GM21825 (cell line): ENCODE results near the gene EDRF1.

ENCODE experiments used
- ATAC-seq: cut with Tn5 transposase; IDR thresholded peaks from one replicate; pipeline ENCODE4 v1.9.1; 2021; ENCODE audit warnings: mild to moderate bottlenecking, moderate library complexity; ENCODE audit not compliant: unreplicated experiment

EDRF1 gene

DNA sequence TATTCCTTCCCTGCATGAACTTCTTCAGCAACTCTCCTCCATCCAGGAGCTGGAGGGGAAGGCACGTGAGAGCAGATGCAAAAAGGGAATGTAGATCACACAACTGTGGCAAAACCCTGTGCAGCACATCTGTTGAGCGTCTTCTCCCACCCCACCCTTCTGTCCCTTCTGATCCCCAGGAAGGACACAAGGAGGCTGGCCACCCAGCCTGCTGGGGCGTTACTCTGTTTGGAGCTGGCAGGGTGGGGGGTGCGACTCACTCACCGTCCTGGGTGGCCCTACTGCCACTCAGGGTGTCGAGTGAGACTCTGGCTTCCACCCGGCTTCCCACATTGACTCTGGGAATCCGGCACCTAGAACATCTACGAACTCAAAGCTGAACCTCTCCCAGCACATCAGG lies 66.3 kb downstream of the EDRF1 start:
- no peak for ATAC-seq

DNA sequence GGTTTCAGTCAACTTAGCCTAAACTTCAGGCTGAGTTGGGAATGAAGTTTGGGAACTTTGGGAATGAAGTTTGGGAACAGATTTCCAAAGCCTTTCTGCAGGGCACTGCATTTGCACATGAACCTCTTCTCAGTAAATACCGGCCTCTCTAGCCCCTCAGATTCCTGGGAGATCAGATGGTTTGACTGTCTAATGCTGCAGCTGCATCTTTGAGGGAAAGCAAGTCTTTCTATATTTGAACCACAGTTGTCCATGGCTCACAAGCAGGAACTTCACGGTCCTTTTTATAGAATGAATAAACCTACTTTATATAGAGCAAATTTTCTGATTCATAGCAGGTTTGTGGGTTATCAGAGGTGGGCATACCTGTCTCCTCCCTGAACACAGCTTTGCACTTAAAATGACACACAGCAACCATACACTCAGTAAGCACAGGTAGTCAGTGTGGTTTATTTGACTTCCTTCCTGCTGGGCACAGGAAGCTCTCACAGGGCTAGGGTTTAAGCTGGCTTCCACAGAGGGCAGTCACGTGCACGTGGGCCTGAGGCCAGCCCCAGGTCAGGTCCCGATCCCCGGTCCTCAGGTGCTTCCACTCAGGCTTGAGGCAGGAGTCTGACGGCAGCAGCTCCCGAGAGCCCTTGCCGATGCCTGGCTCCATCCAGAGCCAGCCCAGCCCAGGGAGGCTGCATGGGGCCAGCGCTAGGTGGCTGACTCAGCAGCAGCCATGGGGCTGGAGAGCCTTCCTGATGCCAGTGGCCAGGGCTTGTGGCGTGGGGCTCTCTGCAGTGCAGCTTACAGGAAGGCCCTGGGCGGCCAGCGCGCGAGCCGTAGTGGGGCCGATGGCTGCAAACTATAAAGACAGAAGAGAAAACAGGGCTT lies 68.9 kb downstream of the EDRF1 start:
- ATAC-seq = no peak

DNA sequence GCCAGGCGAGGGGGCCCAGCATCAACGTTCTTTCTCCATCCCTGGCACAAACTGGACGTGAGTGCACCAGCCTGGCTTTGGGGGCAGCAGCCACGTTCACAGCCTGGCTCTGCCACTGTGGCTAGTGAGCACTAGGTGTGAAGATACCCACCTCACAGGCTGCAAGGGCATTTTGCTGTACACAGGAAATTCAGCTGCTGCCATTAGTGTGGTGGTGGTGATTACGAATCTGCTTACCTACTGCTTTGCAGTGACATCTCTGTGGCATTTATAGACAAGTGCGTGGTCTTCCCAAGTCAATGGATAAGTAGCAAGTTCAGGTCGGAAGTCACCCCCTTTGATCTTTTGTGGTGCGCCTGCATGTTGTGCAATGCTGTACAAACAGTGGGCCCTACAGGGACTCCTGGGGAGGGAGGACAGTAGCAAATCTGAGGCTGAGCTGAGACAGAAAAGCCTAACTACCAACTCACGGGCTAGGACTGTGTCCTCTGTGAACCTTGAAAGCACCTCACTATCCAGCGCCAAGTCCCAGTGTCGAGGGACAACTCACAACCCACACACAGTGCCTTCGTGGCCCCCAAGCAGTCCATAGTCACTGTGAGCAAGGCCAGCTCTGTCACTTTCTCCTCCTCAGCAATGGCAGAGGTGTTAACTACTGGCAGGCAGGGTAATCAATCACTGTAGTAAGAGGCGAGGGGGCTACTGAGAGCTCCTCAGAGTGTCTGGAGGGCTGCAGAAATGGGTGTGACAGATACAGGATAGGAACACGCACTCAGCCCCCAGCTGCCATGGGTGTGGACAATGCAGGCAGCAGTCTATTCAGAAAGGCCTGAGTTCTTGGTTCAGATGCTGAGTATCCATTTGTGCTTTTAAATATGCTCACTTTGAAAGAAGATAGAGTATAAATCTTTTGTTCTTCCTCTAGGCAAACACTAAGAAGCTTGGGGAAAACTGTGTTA lies 73.1 kb downstream of the EDRF1 start:
- ATAC-seq = no peak

DNA sequence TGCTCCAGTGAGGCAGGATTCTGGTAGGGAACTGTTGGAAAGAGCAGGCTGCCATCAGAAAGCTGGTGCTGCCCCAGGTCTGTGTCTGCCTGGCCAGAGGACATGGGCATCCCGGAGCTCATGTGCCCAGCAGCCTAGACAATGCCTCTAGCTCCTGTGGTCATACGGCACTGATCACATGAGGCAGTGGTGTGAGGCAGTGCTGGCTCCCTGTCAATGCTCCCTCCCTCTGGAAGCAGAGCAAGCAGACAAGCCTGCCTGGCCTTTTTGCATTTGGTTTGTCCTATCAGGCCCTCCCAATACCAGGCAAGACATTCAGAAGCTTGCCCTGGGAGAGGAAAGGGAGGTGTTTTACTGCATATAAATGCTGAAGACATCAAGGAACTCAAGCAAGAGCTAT lies 75.6 kb downstream of the EDRF1 start:
- no peak for ATAC-seq

DNA sequence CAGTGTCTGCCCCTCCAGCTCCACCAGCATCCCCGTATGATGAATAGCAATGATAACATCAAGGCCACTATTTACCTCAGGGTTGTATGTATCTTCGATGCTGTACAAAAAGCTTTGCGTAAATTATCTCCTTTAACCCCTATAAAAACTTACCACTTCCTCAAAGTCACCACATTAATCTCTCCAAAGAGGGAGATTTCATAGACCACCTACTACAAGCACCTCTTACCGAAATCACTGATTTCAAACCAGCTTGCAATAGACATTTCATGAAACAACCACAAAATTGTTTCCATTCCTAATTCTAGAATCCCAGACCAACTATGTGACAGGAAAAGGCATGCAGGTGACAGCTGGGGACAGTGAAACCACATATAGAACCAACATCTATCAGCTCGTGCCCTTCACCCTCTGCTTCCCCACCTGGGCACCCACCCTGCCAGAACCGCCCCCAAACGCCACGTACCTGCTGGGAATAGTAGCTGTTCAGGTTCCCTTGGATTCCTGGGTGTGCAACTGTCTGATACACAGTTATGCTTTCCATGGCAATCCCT lies 76.2 kb downstream of the EDRF1 start:
- ATAC-seq = no peak

DNA sequence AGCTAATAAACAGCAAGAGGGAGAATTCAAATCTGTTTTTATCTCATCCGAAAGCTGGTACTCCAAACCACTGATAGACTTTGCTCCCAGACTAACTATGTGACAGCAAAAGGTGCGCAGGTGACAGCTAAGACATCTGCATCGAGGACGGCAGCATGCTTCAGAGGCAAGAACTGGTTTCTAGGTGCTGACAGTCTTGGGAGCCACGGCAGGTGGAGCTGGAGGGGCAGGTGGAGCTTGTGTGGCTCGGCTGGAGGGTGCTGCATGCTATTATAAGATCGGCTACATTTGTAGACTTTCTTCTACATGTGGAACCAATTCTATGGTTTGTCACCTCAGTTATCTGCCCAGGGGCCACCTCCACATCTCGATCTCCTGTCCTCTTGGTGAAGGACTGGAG lies 77.9 kb downstream of the EDRF1 start:
- no peak for ATAC-seq

DNA sequence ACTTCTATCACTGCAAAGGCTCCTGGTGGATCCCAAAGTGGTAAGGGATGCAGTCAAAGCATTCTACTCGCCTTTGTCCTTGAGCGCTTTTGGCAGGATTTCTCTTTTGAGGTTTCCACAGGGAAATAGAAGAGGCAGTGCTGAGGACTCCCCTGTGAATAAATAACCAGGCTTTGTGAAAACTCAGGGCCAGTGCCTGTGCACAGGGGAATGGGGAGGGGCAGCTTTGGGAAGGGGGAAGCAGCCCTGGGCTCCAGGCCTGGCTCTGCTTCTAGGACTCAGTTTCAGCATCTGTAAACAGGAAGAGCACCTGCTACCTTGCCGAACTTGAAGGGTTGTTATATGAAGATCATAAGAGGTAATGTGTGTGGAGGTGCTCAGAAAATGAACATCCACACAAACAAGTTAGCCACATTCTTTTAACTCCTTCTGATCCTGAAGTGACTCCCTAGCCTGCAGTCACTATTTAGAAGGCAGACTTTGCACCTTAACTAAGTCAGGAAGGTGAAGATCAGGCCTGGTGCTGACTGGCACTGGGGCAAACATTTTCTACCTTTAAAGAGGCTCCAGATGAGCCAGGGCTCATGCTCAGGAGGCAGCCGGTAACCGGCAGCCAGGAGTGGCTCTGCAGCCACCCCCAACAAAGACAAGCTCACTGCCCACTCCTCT lies 78.6 kb downstream of the EDRF1 start:
- no peak for ATAC-seq

DNA sequence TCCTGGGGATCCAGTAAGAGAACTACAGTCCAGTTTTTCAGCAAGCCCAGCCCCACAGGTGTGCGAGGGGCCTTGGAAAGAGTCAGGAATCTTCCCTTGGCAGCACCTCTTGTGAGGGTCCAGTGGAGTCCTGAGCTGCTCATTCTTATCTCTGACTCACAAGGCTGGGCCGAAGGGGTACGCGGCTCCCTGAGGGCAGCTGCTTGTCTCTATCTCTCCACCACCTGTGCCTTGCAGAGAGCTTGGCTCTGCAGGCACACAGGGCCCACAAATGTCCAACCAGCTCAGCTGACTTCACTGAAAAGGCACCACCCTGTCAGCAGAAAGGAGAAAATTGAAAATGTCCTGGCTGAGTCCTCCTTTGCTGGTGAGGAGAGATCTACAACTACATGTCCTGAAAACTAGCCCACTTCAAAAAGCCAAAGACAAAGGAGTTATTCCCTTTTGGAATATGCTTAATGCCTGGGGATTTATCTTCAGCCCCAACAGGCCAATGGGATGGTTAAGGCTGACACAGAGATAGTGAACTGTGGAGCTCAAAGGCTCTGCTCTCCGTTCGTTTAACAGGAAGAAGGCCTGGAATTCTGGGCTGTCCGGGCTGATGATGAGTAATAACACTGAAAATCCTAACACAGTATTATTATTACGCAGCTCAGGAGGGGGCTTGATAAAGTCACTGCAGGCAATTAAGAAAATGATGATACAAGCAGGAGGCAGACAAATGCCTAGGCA lies 80.1 kb downstream of the EDRF1 start:
- no peak for ATAC-seq

DNA sequence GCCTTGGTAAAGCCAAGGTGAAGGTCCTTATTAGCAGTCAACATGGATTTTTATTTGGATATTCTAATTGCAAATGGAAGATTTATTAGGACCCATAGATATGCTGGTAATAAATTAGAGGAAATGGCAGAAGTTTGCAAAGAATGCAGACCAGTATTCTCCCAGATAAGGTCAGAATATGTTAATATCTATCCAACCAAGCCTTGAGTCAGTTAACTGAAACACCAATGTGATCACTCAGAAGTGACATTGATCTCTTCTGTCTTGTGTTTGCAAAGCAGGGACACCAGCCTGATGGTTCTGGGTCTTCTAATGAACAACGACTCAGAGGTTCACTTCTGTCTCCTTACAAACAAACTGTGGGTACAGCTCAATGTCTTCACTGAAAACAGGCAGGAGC lies 82.1 kb downstream of the EDRF1 start:
- no peak for ATAC-seq

DNA sequence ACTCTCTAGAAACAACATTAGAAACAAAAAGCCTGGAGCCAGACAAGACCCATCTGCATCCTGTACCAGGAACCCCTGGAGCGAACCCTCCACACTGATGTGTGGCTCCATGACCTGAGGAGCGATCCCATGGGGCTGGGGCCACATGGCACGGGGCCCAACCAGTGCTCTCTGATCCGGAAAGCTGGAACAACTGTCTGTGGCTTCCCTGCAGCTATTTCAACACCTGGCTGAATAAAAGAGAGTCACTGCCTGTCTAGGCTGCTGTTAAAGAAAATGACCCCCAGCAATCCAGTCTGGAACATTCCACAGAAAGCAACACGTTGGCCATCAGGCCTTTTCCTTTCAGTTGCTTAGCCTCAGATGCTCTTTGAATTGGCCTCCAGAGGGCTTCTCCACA lies 82.6 kb downstream of the EDRF1 start:
- ATAC-seq = no peak

DNA sequence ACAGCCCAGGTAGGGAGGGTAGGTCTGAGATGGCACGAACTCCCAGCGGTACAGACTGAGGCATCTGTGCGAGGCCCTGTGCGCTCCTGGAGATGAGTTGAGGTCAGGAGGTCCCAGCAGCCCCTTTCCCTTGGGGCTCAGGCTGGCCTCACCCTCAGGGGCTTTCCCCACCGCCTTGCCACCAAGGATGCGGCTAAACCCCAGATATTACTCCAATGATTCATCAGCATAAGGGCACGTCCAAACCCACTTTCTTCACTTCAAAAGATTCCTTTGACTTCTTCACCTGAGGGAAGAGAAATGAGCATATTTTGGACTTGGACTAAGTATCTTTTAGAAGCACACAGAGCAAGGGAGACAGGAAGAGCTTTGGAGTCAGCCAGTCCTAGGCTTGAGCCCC lies 83.2 kb downstream of the EDRF1 start:
- ATAC-seq = no peak

DNA sequence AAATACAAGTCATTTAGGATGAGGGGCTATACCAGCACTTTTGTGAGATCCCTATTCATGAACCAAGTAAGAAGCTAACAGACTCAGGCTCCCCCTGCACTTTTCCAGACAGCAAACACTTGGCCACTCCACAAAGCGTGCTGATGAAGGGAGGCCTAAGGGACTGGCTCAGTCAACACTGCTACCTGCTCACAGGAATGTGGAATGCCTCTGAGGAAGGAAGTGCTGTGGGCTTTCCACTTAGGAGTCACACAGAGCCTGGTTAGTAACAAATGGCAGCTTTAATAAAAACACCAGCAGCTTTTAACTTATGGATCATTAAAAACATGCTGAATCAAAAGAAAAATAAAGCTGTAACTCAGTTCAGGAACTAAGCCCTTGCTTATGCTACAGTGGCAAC lies 88.5 kb downstream of the EDRF1 start:
- no peak for ATAC-seq

DNA sequence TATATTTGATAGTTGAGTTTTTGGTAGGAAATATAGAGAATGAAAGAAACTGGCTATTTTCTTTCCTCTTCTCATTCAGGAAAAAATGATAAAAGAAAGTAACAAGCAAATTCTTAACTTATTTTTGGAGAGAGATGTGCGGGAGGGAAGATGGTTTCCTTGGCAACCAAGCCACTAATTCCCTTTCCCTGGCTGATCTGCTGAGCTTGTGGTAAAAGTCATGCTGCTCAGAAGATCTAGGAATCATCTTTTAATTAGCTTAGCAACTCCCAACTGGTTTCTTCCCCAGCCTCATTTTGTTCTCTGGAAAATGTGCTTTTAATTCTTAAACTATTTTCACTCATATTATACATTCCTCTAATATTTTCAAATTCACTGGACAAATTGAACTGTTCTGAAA lies 91.7 kb downstream of the EDRF1 start:
- no peak for ATAC-seq

DNA sequence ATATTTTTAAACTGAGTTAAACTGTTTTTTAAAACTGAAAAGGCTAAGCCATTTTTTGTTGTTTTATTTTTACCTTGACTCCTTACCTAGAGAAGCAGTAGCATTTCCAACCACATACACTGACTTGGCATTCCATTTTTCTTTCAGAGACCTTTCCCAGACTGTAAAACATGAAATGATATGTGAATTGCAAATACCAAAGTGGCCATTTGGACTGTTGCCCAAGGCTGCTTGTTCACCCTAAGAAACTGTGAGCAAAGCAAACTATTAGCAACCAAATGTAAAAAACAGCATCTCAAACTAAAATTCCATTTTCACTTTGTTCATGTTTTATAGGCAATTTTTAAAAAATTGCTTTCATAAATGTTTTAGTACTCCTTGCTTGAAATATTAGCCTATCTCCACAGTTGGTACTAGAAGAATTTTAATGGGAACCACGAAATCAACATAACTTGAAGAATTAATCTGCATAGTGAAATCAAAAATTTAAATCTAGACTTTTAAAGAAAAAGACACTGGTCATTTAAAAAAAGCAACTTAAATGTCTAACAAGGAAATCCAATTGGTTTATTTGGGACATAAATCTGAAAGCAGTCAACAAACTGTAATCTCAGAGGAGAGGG lies 92.7 kb downstream of the EDRF1 start:
- no peak for ATAC-seq
